LNCAP (cell line): ENCODE data around the gene CAMK2D.

Source experiments
- TF ChIP-seq, protein P1 (sequence below): fragments of 450-650 bp; IDR thresholded peaks from 2 replicates; pipeline ENCODE4 v1.5.1; 2017; ENCODE audit warnings: mild to moderate bottlenecking

CAMK2D gene

DNA sequence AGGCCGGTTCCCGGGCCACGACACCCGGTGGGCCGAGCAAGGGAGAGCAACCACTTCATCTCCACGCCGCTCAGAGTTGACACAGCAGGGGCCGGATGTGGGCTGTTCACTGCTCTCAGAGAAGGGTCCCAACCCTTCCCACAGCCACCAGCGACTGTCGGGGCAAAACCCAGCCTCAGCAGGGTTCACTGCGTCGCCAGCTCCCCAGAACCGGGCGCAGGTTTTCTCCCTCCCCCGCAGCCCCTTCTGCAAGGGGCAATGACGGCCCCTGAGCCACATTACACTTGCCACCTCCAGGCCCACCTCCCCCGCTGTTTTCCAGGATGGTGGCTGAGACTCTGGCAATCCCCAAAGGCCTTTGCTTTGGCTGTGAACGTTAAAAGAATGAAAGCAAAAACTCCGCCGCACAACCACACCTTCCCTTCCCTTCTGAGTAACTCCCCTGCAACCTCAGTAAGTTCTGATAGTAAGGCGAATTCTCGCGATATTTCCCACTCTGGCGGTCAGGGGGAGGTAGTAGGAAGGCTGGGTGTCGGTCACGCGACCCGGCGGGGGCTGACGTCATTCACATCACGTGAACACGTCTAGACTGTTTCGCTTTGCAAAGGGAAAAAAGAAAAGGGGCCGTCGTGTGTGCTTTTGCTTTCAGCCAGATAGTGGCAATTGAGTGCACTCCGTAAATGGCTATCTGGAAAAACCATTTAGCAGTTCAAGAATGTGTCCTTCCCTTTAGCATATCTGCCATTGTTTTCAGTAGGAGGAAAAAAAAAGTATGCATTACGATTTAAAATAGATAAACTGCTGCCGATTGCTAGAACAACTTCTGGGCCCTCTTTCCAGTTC is 869 bp upstream of the CAMK2D start:
- TF ChIP-seq, protein P1, sequence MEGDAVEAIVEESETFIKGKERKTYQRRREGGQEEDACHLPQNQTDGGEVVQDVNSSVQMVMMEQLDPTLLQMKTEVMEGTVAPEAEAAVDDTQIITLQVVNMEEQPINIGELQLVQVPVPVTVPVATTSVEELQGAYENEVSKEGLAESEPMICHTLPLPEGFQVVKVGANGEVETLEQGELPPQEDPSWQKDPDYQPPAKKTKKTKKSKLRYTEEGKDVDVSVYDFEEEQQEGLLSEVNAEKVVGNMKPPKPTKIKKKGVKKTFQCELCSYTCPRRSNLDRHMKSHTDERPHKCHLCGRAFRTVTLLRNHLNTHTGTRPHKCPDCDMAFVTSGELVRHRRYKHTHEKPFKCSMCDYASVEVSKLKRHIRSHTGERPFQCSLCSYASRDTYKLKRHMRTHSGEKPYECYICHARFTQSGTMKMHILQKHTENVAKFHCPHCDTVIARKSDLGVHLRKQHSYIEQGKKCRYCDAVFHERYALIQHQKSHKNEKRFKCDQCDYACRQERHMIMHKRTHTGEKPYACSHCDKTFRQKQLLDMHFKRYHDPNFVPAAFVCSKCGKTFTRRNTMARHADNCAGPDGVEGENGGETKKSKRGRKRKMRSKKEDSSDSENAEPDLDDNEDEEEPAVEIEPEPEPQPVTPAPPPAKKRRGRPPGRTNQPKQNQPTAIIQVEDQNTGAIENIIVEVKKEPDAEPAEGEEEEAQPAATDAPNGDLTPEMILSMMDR: no peak

DNA sequence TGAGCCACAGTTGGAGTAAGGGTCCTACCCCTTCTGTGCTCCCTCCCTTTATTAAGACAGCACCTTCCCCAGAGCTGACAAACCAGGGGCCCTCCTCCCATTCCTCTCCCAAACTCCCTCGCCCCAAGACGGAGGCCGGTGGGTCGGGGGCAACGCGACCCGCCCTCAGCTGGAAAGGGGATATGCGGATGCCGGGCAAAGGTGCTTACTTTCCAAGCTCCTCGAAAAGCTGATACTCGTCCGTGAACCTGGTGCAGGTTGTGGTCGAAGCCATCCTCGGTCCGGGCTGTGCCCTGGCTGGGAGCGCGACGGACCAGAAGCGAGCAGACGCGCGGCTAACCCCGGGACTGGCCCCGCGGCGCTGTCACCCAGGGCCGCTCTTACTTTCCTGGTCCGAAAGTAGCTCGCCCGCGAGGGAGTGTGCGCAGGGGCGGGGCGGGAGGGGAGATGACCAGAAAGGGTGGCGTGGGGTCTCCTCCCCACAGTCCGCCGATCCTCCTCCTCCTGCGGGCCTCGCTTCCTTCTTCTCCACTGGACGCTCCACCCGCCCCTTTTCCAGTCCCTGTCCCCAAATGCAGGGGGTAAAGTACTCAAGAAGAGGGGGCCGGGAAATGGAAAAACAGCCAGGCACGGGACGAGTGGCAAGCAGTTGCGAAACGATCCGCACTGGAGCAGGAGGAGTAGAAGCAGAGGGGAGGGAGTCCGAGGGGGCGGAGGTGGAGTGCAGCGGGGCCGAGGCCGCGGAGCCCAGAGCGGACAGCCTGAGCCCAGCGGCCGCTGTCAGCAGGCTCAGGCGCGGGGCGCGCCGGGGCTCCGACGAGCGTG is 531 bp downstream of the CAMK2D start:
- TF ChIP-seq, protein P1: no peak

DNA sequence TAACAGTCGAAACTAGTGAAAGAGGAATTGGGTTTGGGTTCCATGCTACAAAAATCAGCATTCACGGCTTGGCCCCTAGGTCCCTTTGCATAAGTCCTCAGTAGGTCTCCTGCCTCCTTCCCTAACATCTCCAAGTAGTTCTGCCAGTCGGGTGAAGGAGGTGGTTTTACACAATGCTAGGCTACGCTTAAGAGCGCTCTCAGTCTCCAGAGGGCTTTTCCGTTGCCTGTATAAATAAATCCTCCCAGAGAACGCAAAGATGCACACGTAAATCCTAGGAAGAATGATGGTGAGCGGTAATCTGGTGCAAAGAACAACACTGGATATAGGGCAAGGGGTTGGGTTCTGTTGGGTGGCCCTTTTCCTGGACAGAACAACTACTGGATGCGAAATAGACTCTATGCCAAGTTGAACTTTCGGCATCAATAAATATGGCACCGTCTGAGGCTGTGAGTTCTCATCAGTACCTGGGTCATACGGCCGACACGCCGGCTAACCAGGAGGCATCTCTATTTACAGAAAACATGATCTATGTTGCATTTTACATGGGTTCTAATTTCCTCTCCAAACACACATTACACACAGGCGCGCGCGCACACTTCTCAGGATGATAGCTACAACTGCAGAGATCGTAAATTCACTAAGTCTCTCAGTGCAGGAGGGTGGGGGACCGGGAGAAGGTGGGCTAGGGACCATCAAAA is 1.3 kb downstream of the CAMK2D start:
- TF ChIP-seq, protein P1: no peak

DNA sequence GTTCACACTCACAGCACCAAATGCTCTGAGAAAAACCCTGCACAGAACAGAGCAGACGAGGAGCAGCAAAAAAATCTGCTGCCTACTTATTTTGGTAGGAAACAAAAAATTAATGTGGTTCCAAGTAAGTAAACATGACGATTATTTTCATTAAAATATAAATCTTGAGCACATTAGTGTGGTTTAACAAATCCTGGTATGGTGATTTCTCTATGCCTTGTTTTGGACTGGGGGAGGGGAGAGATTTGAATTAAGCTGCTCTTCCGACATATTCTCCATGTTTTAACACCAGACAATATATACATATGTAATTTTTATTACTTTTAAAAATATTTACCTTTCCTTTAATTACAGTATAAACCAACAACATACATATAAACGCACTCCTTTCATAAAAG is 1.8 kb downstream of the CAMK2D start:
- TF ChIP-seq, protein P1: no peak

DNA sequence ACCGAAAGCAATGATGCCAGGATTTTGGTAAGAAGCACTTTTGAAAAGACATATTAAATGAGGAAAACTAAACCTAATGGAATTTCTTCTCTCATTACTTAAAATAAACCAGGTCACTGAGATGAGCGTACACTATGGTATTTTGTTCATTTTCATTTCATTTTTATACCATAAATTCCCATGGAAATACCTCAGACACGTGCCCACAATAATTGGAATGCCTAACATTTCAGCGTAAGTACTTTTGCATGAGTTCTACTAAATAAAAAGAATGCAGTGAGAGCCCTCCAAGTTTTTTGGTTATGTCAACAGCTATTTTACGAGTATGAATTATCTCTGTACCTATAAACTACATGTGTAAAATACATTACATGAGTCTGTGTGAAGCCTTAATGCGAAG is 3.2 kb downstream of the CAMK2D start:
- TF ChIP-seq, protein P1: no peak

DNA sequence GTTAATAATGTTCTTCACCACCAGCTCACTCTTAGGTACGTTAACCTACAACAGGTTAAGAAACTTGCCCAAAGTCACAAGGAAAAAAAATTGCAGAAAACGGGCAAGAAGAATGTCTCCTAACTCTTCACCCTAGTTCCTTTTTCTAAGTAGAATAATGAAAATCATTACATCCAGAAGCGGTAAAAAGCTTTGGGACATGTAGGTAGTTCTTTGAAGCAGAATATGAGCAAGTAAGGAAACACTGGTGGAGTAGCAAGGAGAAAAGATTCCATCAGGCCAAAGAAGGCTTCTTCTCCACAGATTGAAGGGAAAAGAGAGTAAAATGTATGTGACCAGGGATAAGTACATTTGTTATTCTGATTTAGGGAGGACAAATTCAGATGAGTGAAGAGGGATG is 4.1 kb downstream of the CAMK2D start:
- TF ChIP-seq, protein P1: no peak

DNA sequence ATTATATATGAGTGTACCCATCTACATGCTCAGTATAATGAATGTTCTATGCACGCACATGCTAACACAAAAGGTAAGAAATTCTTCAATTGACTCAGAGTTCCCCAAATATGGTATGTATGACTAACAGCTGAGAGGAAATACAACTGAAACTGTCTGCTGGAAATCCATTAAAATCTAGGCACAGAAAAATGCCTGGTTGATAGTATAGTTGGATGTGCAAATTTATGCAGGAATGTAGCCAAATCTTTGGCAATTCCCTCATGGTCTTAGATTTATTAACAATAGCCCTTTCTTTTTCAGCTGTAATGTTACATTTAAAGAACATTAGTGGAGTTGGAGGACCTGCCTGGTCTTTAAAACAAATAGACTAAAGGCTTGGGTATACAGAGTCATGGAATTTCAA is 5.5 kb downstream of the CAMK2D start:
- TF ChIP-seq, protein P1: no peak
